IMR-90 (cell line): ENCODE data around the gene EMP1. TPM values are rescaled to one million over a fixed set of nuclear protein-coding genes. Genes with fewer than 3 reads are reported as not detected.

Experiments
- ATAC-seq: fragments of 200-7000 bp; cut with Tn5 transposase; 2 replicates; pipeline ENCODE4 v1.9.1; 2020; ENCODE audit warnings: low read depth, mild to moderate bottlenecking, moderate library complexity
- BruUV-seq: library from RNA; stranded (reverse); fragments of 400-500 nt; replicated peaks from 2 replicates; lab custom pipeline; 2021; lab: Mats Ljungman, UMichigan
- CTCF ChIA-PET: fragments of 300-600 bp; formaldehyde crosslinking; extraction: SDS; loops from one replicate; lab custom pipeline; 2021; ENCODE audit warnings: antibody characterized with exemption; lab: Yijun Ruan, JAX
- POLR2A ChIA-PET: fragments of 300-600 bp; sonication (Branson Sonifier 250); formaldehyde crosslinking; loops from one replicate; lab custom pipeline; 2022; ENCODE audit warnings: antibody characterized with exemption; ENCODE audit not compliant: unreplicated experiment; lab: Charles Lee
- DNase-seq: peaks from one replicate; pipeline ENCODE4 v3.0.0; 2013
- H2AFZ ChIP-seq: replicated peaks from 2 replicates; pipeline ENCODE3; 2013; ENCODE audit warnings: low read length, mild to moderate bottlenecking; ENCODE audit not compliant: poor library complexity
- H2AK5ac ChIP-seq: 2 replicates; pipeline ENCODE4 v1.6.1; 2013; ENCODE audit warnings: low read depth, low read length, inconsistent platforms
- H2AK9ac ChIP-seq: replicated peaks from 2 replicates; pipeline ENCODE3; 2013; ENCODE audit warnings: mild to moderate bottlenecking, low read depth, low read length, moderate library complexity; ENCODE audit not compliant: poor library complexity
- H2BK120ac ChIP-seq: 2 replicates; pipeline ENCODE4 v1.6.1; 2013; ENCODE audit warnings: low read depth, low read length, inconsistent platforms
- H2BK15ac ChIP-seq: 3 replicates; pipeline ENCODE4 v1.6.1; 2013; ENCODE audit warnings: low read depth, low read length, inconsistent platforms
- H2BK20ac ChIP-seq: 2 replicates; pipeline ENCODE4 v1.6.1; 2013; ENCODE audit warnings: low read depth, mild to moderate bottlenecking, inconsistent platforms, low read length, moderate library complexity
- H2BK5ac ChIP-seq: 2 replicates; pipeline ENCODE4 v1.6.1; 2013; ENCODE audit warnings: mild to moderate bottlenecking, low read depth, low read length, inconsistent platforms; ENCODE audit not compliant: poor library complexity, severe bottlenecking
- H3K14ac ChIP-seq: replicated peaks from 2 replicates; pipeline ENCODE4 v1.6.1; 2013; ENCODE audit warnings: low read depth, low read length, inconsistent platforms
- H3K18ac ChIP-seq: 2 replicates; pipeline ENCODE4 v1.6.1; 2013; ENCODE audit warnings: low read depth, low read length, control low read depth
- H3K23ac ChIP-seq: 2 replicates; pipeline ENCODE4 v1.6.1; 2013; ENCODE audit warnings: low read depth, low read length, inconsistent platforms
- H3K27ac ChIP-seq: 2 replicates; pipeline ENCODE4 v1.5.1; 2013; ENCODE audit warnings: mild to moderate bottlenecking, control low read depth, low read length; ENCODE audit not compliant: insufficient read depth
- H3K27me3 ChIP-seq: 2 replicates; pipeline ENCODE4 v1.6.1; 2013; ENCODE audit warnings: low read length; ENCODE audit not compliant: control insufficient read depth, insufficient read depth
- H3K36me3 ChIP-seq: 2 replicates; pipeline ENCODE4 v1.6.1; 2013; ENCODE audit warnings: low read length, mixed read lengths; ENCODE audit not compliant: control insufficient read depth, insufficient read depth
- H3K4ac ChIP-seq: 2 replicates; pipeline ENCODE4 v1.6.1; 2013; ENCODE audit warnings: low read depth, low read length, inconsistent platforms
- H3K4me1 ChIP-seq: 2 replicates; pipeline ENCODE4 v1.6.1; 2013; ENCODE audit warnings: low read length, mixed read lengths; ENCODE audit not compliant: control insufficient read depth, insufficient read depth
- H3K4me2 ChIP-seq: 2 replicates; pipeline ENCODE4 v1.6.1; 2013; ENCODE audit warnings: low read depth, mild to moderate bottlenecking, control low read depth, low read length, moderate library complexity
- H3K4me3 ChIP-seq: 2 replicates; pipeline ENCODE4 v1.5.1; 2013; ENCODE audit warnings: low read depth, mild to moderate bottlenecking, control low read depth, low read length, moderate library complexity; ENCODE audit not compliant: insufficient read depth
- H3K56ac ChIP-seq: 2 replicates; pipeline ENCODE4 v1.6.1; 2013; ENCODE audit warnings: low read length, inconsistent platforms; ENCODE audit not compliant: insufficient read depth; ENCODE audit errors: extremely low read depth
- H3K79me1 ChIP-seq, 2 experiments: 2 replicates each; pipeline ENCODE4 v1.6.1; 2013; ENCODE audit warnings: low read length in 2 of 2, inconsistent platforms in 1 of 2, low read depth in 1 of 2
- H3K9ac ChIP-seq: 2 replicates; pipeline ENCODE4 v1.6.1; 2013; ENCODE audit warnings: low read depth, low read length, control low read depth
- H3K9me1 ChIP-seq: 2 replicates; pipeline ENCODE4 v1.6.1; 2013; ENCODE audit warnings: low read length, inconsistent platforms; ENCODE audit not compliant: insufficient read depth
- H3K9me3 ChIP-seq: 2 replicates; pipeline ENCODE4 v1.6.1; 2013; ENCODE audit warnings: low read length; ENCODE audit not compliant: control insufficient read depth, insufficient read depth
- H4K20me1 ChIP-seq: 2 replicates; pipeline ENCODE4 v1.6.1; 2013; ENCODE audit warnings: low read length, inconsistent platforms; ENCODE audit not compliant: insufficient read depth
- H4K5ac ChIP-seq: 2 replicates; pipeline ENCODE4 v1.6.1; 2013; ENCODE audit warnings: mild to moderate bottlenecking, low read depth, low read length, control low read depth
- H4K8ac ChIP-seq, 2 experiments: 2 replicates each; pipeline ENCODE4 v1.6.1; 2013; ENCODE audit warnings: low read depth in 2 of 2, low read length in 2 of 2, control low read depth in 1 of 2, inconsistent platforms in 1 of 2
- H4K91ac ChIP-seq: 2 replicates; pipeline ENCODE4 v1.6.1; 2013; ENCODE audit warnings: low read depth, low read length, inconsistent platforms; ENCODE audit not compliant: insufficient read depth
- BHLHE40 ChIP-seq: fragments of 150-350 bp; IDR thresholded peaks from 2 replicates; pipeline ENCODE4 v1.6.1; 2016; ENCODE audit warnings: mild to moderate bottlenecking, low read depth, low read length
- CEBPB ChIP-seq: IDR thresholded peaks from 2 replicates; pipeline ENCODE4 v1.6.1; 2012; ENCODE audit warnings: low read depth, low read length, improper control_type of control experiment
- CHD1 ChIP-seq: IDR thresholded peaks from 2 replicates; pipeline ENCODE4 v1.6.1; 2012; ENCODE audit warnings: low read depth, low read length, improper control_type of control experiment
- FOS ChIP-seq: fragments of 150-350 bp; IDR thresholded peaks from 2 replicates; pipeline ENCODE4 v1.6.1; 2016; ENCODE audit warnings: low read depth, low read length
- MAFK ChIP-seq: IDR thresholded peaks from 2 replicates; pipeline ENCODE4 v1.6.1; 2012; ENCODE audit warnings: low read depth, low read length, improper control_type of control experiment
- MAZ ChIP-seq: IDR thresholded peaks from 2 replicates; pipeline ENCODE4 v1.6.1; 2012; ENCODE audit warnings: low read depth, mild to moderate bottlenecking, low read length, improper control_type of control experiment, moderate library complexity, borderline replicate concordance
- MXI1 ChIP-seq: IDR thresholded peaks from 2 replicates; pipeline ENCODE4 v1.6.1; 2012; ENCODE audit warnings: low read depth, mild to moderate bottlenecking, low read length, moderate library complexity, borderline replicate concordance
- NFE2L2 ChIP-seq: fragments of 150-350 bp; IDR thresholded peaks from 2 replicates; pipeline ENCODE4 v1.6.1; 2016; ENCODE audit warnings: low read depth, mild to moderate bottlenecking, low read length
- POLR2A ChIP-seq: IDR thresholded peaks from 2 replicates; pipeline ENCODE4 v1.6.1; 2012; ENCODE audit warnings: mild to moderate bottlenecking, low read depth, low read length
- RAD21 ChIP-seq: IDR thresholded peaks from 2 replicates; pipeline ENCODE4 v1.6.1; 2012; ENCODE audit warnings: low read length, improper control_type of control experiment
- RCOR1 ChIP-seq: IDR thresholded peaks from 2 replicates; pipeline ENCODE4 v1.6.1; 2012; ENCODE audit warnings: mild to moderate bottlenecking, low read length, improper control_type of control experiment; ENCODE audit not compliant: insufficient replicate concordance
- RFX5 ChIP-seq: IDR thresholded peaks from 2 replicates; pipeline ENCODE4 v1.8.0; 2012; ENCODE audit warnings: low read depth, mild to moderate bottlenecking, low read length, moderate library complexity
- WGBS, 2 experiments: methylation state at CpG; one replicate each; pipeline versions ENCODE4 v1.1.5 to v1.1.7; 2013; ENCODE audit warnings: missing lambda C conversion rate in 2 of 2; ENCODE audit not compliant: insufficient read length in 1 of 2; ENCODE audit errors: extremely low coverage in 2 of 2; 5-methylcytosine and 5-hydroxymethylcytosine counted together
- dilution Hi-C: fragments of 300-500 bp; cut with HindIII; formaldehyde crosslinking; loops from one replicate; pipeline ENCODE4 v1.14.3; 2018; ENCODE audit warnings: low sequenced_read_pairs; ENCODE audit not compliant: unreplicated experiment
- in situ Hi-C: fragments of 300-500 bp; cut with MboI; formaldehyde crosslinking; loops from 3 replicates; pipeline ENCODE4 v1.14.3; 2019; ENCODE audit warnings: low sequenced_read_pairs, inconsistent platforms, mixed read lengths
- intact Hi-C: fragments of 100-400 bp; cut with micrococcal nuclease; formaldehyde crosslinking; loops from 2 replicates; pipeline ENCODE4 v1.10.0; 2022
- polyA plus RNA-seq, 3 experiments: library from polyadenylated mRNA; depleted of rRNA; stranded (reverse); fragments of >200 nt; gene quantifications; 2 replicates each; pipeline ENCODE4 v1.2.3, GENCODE V29; 2012; ENCODE audit warnings: low replicate concordance in 1 of 3
- total RNA-seq: library from RNA; depleted of rRNA; stranded (reverse); fragments of >200 nt; gene quantifications from 2 replicates; pipeline ENCODE4 v1.2.3, GENCODE V29; 2012
- TF ChIP-seq, protein P1 (sequence below): fragments of 150-350 bp; IDR thresholded peaks from 2 replicates; pipeline ENCODE4 v1.6.1; 2017; ENCODE audit warnings: mild to moderate bottlenecking, antibody characterized with exemption, low read length, low read depth
- TF ChIP-seq, protein P2 (sequence below): fragments of 150-350 bp; IDR thresholded peaks from 2 replicates; pipeline ENCODE4 v1.6.1; 2016; ENCODE audit warnings: low read depth, mild to moderate bottlenecking, low read length, moderate library complexity, borderline replicate concordance

The EMP1 gene
- total and polyA plus RNA-seq, 2 of the 4 experiments (the other 2 are of a cell fraction) = 137 to 201 TPM

DNA sequence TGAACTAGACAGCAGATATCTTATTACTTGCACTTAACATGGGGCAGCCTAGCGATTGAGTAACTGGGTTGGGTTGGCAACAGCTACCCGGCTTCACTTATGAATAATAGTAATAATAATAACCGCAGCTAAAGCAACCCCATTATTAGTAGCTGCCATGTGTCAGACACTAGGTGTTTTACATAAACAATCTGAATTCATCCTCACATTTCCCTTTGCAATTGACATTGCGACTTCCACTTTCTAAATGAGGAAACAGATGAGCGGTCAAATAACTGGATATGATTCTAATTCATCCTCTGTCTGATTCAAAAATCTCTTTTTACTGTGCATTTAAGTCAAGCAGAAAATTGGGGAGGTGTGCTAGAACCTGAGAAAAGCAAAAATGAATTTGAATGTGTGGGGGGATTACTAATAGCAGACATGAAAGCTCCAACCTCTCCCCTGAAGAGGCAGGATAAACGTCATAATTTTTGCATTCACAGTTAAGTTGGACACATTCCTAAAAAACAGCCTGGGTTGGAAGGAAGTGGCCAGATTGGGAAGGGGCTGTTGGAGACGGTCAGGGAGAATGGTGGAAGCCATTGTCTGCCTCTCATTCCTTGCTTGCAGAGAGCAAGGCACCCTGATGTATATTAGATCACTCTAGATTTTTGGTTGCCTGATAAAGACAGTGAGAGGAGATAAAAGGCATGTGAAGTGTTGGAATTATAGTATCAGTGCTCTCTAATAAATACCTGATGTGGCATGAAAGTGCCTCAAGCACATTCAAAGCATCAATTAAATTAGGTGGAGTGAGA lies 13.1 kb downstream of the EMP1 start:
- H2AFZ ChIP-seq = no peak overlapping the region
- ChIA-PET POLR2A (interaction anchor here (0.9 kb wide), 1 partner anchor 13 kb away, joined by 3 read pairs; the partner anchor contains the start of gene EMP1), CTCF (interaction anchor here (1.2 to 2.7 kb wide), 4 partner anchors 25 to 230 kb away, joined by 3 to 19 read pairs (median 14); no protein-coding TSS in a partner anchor)
- peaks cover 45 to 85% of the 10 kb centered on the region in 2 experiments for H3K79me1 ChIP-seq
- peaks cover 34% of the 10 kb centered on the region for H3K9me1 ChIP-seq
- DNase-seq (no peak), ATAC-seq (no peak)
- H2BK20ac ChIP-seq = peak overlapping the region; percentile 6; the same call in 1 of the 2 replicates
- peak overlapping the region; percentile 34 for H2BK5ac ChIP-seq
- no peak overlapping the region for H3K9ac ChIP-seq
- H3K36me3 ChIP-seq = peaks cover 19% of the 10 kb centered on the region
- H4K5ac ChIP-seq = peak overlapping the region; percentile 34; the same call in 1 of the 2 replicates
- no CpG with 5 or more reads among the region's 7 CpGs for WGBS, 2 experiments
- H4K91ac ChIP-seq = peak overlapping the region; percentile 8; the same call in 1 of the 2 replicates
- H3K23ac ChIP-seq = peak overlapping the region; percentile 41; the same call in 1 of the 2 replicates
- peak overlapping the region; percentile 75; the same call in 2 of the 3 replicates for H2BK15ac ChIP-seq
- H3K14ac ChIP-seq = peak overlapping the region; percentile 69
- intact Hi-C loops (loop anchor here (5.0 to 10.0 kb wide), 2 partner anchors 207 to 425 kb away; partner anchors contain the start of genes APOLD1 and HEBP1), dilution Hi-C loops (no loop called here), in situ Hi-C loops (loop anchor here (5.0 kb wide), 3 partner anchors 112 to 292 kb away; no protein-coding TSS in a partner anchor)
- no peaks in the 10 kb centered on the region for H3K9me3 ChIP-seq
- peak overlapping the region; percentile 50; the same call in 1 of the 2 replicates for H2BK120ac ChIP-seq
- no peak overlapping the region for H3K56ac ChIP-seq
- no peak overlapping the region for H3K18ac ChIP-seq
- peak overlapping the region; percentile 29; the same call in 1 of the 2 replicates for H3K27ac ChIP-seq
- no peak overlapping the region for H3K4me3 ChIP-seq
- peak overlapping the region in 1 of 2 experiments; percentile 31; a peak in 1 of 4 replicates for H4K8ac ChIP-seq
- BruUV-seq = no TSS peak
- H2AK5ac ChIP-seq = peak overlapping the region; percentile 83
- peaks cover 35% of the 10 kb centered on the region for H3K4me1 ChIP-seq
- peak overlapping the region; percentile 59; the same call in 1 of the 2 replicates for H3K4ac ChIP-seq
- H3K4me2 ChIP-seq = no peak overlapping the region; the same call in 1 of the 2 replicates
- H2AK9ac ChIP-seq = no peak overlapping the region
- peaks cover 22% of the 10 kb centered on the region; the same call in 1 of the 2 replicates for H4K20me1 ChIP-seq
- no peaks in the 10 kb centered on the region for H3K27me3 ChIP-seq
- TF ChIP-seq RAD21 = no peak
- TF ChIP-seq POLR2A = no peak; the same call in 1 of the 2 replicates
- TF ChIP-seq, protein P1, sequence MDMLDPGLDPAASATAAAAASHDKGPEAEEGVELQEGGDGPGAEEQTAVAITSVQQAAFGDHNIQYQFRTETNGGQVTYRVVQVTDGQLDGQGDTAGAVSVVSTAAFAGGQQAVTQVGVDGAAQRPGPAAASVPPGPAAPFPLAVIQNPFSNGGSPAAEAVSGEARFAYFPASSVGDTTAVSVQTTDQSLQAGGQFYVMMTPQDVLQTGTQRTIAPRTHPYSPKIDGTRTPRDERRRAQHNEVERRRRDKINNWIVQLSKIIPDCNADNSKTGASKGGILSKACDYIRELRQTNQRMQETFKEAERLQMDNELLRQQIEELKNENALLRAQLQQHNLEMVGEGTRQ = no peak
- TF ChIP-seq RFX5 = no peak
- no peak for TF ChIP-seq MXI1
- TF ChIP-seq BHLHE40 = no peak
- no peak for TF ChIP-seq CHD1
- TF ChIP-seq MAZ = no peak
- no peak for TF ChIP-seq CEBPB
- no peak for TF ChIP-seq RCOR1
- no peak for TF ChIP-seq FOS
- TF ChIP-seq NFE2L2 = no peak
- TF ChIP-seq MAFK = no peak
- TF ChIP-seq, protein P2, sequence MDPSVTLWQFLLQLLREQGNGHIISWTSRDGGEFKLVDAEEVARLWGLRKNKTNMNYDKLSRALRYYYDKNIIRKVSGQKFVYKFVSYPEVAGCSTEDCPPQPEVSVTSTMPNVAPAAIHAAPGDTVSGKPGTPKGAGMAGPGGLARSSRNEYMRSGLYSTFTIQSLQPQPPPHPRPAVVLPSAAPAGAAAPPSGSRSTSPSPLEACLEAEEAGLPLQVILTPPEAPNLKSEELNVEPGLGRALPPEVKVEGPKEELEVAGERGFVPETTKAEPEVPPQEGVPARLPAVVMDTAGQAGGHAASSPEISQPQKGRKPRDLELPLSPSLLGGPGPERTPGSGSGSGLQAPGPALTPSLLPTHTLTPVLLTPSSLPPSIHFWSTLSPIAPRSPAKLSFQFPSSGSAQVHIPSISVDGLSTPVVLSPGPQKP = no peak
